ENCODE measurements around the gene IFT80.

The IFT80 gene

DNA sequence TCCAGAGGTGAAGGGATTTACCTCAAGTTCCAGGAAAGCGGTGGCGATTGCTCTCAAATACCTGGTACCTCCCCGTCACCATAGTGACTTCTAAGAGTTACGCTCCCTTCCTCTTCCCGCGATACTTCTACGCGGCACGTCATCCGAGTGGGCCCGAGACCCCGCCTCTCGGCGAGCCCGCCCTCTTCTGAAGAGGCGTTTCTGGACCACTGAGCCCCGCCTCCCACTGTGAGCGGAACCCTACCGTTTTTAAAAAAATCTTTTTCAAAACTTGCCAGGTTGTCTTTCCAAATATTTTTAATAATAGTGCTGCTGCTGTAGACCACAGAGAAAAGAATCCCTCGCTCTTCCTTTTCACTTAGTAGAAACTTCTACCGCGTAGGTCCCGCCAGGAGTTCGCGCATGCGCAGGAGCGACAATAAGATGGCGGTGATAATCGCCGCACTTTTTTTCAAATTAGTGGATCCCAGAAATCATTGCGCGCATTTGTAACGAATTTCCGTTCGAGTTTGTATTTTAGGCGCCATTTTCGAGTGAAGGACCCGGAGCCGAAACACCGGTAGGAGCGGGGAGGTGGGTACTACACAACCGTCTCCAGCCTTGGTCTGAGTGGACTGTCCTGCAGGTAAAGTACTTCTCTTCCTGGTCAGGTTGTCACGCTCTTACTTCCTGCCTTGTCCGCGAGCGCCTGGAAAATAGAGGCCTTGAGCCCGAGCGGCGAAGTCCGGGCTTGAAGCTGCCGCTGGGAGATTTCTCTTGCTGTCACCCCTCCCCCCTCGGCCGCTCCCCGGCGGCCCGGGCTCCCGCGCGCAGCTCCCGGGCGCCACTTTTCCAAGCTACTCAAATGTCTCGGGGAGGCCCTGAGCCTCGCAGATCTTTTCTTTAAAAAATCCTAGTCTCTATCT lies at the start of gene IFT80, which contains the start of gene SMC4:
TSS of gene IFT80 (minus strand) at position 101 of the 905 bp plus-strand sequence. CDS start 14,625 bp downstream, outside the sequence.
TSS of gene SMC4 (plus strand) at position 526 of the 905 bp plus-strand sequence. CDS start 1,177 bp downstream, outside the sequence.
- peak; percentile 96 for FAIRE-seq

GRCh38 chr3:160447544-160447943 lies 48.5 kb upstream of the IFT80 start:
- no peak for FAIRE-seq

- no peak for FAIRE-seq
These were observed 47.6 kb upstream of the IFT80 start for GRCh38 chr3:160446522-160447056.

- no peak for FAIRE-seq
These were observed 46.8 kb upstream of the IFT80 start for GRCh38 chr3:160445854-160446253.

- FAIRE-seq: no peak
These were observed 45.4 kb upstream of the IFT80 start for GRCh38 chr3:160444411-160444810.

DNA sequence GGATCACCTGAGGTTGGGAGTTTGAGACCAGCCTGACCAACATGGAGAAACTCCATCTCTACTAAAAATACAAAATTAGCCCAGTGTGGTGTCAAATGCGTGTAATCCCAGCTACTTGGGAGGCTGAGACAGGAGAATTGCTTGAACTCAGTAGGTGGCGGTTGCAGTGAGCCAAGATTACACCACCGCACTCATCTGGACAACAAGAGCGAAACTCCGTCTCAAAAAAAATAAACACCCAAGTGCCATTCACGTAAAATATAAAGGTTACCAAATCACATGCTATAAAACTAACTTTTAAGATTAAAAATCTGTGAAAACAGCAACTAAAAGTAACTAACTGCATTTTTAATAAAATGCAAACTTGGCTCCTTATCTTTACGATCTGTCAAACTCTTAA lies 41.7 kb upstream of the IFT80 start:
- no peak for FAIRE-seq

DNA sequence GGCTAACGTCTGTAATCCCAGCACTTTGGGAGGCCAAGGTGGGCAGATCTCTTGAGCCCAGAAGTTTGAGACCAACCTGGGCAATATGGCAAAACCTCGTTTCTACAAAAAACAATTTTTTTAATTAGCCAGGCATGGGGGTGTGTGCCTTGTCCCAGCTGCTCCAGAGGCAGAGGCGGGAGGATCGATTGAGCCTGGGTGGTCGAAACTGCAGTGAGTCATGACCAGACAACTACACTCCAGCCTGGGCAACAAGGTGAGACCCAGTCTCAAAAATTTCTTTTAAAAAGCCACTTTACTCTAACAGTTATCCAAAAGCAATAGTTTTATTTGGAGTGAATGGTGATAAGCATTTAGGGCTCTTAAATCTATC lies 38.0 kb upstream of the IFT80 start:
- no peak for FAIRE-seq

DNA sequence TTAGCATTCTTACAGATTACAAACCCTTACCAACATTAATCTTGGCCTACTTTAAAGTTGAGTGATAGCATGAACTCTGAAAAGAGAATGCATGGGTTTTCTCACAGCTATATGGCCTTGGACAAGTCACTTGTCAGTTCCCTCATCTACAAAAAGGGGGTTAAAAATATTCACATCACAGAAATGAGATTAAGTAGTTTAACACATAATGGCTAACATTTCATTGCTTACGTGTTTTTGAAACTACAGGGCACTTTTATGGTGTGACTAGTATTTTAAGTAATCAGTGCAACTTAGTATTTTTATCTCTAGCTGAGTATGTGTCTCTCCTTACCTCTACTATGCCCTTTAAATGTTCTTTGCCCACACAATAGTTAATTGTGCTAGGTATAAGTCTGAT lies 36.7 kb upstream of the IFT80 start:
- FAIRE-seq: no peak

DNA sequence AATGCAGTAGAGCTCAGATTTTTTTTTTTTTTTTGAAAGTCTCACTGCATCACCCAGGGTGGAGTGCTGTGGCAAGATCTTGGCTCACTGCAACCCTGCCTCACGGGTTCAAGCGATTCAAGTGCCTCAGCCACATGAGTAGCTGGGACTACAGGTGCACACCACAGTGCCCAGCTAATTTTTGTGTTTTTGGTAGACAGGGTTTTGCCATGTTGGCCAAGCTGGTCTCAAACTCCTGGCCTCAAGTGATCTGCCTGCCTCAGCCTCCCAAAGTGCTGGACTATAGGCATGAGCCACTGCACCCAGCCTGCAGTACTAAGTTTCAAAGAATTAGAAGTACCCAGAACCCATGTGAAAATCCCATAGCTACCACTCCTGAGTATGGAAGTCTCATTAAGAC lies 36.1 kb upstream of the IFT80 start:
- FAIRE-seq: no peak

- FAIRE-seq: no peak
These were observed 35.0 kb upstream of the IFT80 start for GRCh38 chr3:160434071-160434470.

DNA sequence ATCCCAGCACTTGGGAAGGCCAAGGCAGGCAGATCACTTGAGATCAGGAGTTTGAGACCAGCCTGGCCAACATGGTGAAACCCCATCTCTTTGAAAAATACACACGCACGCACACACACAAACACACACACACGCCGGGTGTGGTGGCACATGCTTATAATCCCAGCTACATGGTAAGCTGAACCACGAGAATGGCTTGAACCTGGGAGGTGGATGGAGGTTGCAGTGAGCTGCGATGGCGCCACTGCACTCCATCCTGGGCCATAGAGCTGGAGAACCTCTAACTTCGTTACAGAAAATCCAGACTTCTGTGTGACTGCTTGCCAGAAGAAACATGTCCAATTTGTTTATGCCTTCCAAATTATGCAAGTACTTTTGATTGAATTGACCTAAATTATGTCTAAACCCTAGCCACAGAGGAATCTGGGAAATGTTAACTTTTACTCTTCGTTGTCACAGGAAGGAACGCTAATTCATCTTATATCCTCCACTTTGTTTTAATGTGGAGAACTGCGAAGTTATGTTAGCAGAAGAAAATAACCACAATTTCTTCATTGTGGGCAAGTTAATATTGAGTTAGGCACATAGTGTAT lies 28.9 kb upstream of the IFT80 start:
- no peak for FAIRE-seq

GRCh38 chr3:160417311-160417710 lies 18.3 kb upstream of the IFT80 start:
- FAIRE-seq: no peak

DNA sequence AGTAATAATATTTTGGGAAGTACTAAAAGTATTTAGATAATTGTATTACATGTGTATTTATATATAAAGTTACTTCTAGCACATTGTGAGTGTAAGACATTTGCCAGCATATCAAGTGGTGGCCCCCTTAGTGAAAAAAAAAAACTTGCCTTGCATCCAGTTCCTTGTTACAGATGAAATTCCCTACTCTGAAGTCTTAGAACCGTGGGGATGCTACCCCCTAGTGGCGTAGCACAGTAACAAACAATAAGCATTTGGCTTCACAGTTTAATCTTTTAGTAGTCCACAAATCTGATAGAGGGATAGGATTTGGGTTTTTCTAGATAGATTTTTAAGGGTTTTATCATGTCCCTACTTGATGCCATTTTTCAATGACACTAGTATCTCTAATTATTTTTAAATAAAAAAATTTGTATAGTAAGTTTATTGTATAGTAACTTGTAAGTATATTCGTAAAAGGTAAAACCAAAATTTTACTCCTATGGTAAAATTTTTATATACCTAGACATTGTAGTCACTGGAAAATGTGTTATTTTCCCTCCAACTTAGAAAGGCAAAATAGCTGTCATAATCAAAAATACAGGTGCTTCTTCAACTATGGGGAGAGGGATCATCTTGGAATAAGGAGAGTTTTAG lies 14.7 kb upstream of the IFT80 start:
- peak; percentile 97 for FAIRE-seq

- FAIRE-seq: no peak
These were observed 13.5 kb upstream of the IFT80 start for GRCh38 chr3:160412477-160412876.

GRCh38 chr3:160409812-160410610 lies 11.0 kb upstream of the IFT80 start:
- FAIRE-seq: peak; percentile 39

GRCh38 chr3:160403796-160404470 lies 4.9 kb upstream of the IFT80 start:
- no peak for FAIRE-seq

DNA sequence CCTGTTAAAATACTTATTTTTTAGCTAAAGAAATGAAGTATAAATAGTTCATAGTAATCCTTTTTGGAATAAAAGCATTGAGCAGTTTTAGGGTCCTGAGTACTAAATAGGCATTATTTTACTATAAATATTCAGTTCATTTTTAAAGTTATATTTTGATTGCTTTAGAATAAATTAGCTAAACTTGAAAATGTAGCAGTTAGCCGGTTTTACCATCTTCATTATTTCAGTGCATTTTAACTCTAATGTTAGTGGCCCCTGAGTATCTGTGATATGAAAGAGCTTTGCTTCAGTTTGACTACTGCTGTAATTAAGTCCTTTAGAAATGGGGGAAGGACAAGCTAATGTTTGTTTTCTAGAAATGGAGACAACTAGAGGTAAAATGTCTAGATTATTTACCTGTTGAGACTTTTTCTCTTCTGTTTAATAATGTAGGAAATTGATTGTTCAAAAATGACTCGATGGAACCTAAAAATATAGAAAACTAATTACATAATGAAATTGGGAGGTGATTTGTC lies 4.1 kb upstream of the IFT80 start:
- FAIRE-seq: no peak

- no peak for FAIRE-seq
These were observed 3.4 kb upstream of the IFT80 start for GRCh38 chr3:160402221-160403027.

GRCh38 chr3:160401291-160402095 lies 2.5 kb upstream of the IFT80 start:
- peak; percentile 21 for FAIRE-seq

DNA sequence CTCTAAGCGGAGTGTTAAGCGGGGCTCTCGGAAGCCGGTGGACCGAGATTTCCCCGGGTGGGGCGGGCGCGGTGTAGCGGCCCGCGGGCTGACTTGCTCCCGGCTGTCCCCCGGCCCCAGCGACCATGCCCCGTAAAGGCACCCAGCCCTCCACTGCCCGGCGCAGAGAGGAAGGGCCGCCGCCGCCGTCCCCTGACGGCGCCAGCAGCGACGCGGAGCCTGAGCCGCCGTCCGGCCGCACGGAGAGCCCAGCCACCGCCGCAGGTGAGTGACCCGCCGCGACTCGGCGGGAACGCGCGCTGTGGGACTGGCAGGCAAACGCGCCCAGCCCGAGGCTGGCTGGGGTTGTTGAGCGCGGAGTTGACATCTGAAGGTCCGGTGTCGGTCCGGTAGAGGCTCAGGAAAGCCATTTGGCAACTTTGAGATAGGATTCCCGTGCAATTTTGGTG lies 1.7 kb upstream of the IFT80 start:
- FAIRE-seq: no peak

Measured in G401.6 (cell line).